Activated CD4-positive, alpha-beta T cell treated with anti-CD3 and anti-CD28 coated beads, Interleukin-2, amount 10 ng/mL, durations not matched to agents 24 days and 14 days (primary cell): ENCODE data around the gene MS4A6A. TPM values are rescaled to one million over a fixed set of nuclear protein-coding genes. Genes with fewer than 3 reads are reported as not detected.
"Not testable (repeated sequence)": the region's sequence is repeated elsewhere in the genome, so short reads cannot be mapped to it uniquely, and the experiment has no call there.

ENCODE experiments used
- DNase-seq: peaks from one replicate; pipeline ENCODE4 v3.0.0; 2022
- H3K27ac Mint-ChIP-seq: one replicate; pipeline ENCODE4 v1.8.0; 2022; ENCODE audit warnings: mild to moderate bottlenecking, mixed read lengths
- H3K27me3 Mint-ChIP-seq: one replicate; pipeline ENCODE4 v1.8.0; 2022; ENCODE audit warnings: mixed read lengths
- H3K36me3 Mint-ChIP-seq: one replicate; pipeline ENCODE4 v1.8.0; 2022; ENCODE audit warnings: low read depth, mild to moderate bottlenecking, mixed read lengths
- H3K4me1 Mint-ChIP-seq: one replicate; pipeline ENCODE4 v1.8.0; 2021; ENCODE audit warnings: mixed read lengths
- H3K4me3 Mint-ChIP-seq: one replicate; pipeline ENCODE4 v1.8.0; 2022; ENCODE audit warnings: mild to moderate bottlenecking, moderate library complexity, mixed read lengths
- H3K9me3 Mint-ChIP-seq: one replicate; pipeline ENCODE4 v1.8.0; 2021; ENCODE audit warnings: mixed read lengths
- intact Hi-C: fragments of 100-400 bp; cut with micrococcal nuclease; formaldehyde crosslinking; loops from one replicate; pipeline ENCODE4 v1.15.1; 2023
- total RNA-seq: library from RNA; stranded (reverse); gene quantifications from 2 replicates; pipeline ENCODE4 v1.2.3, GENCODE V29; 2022

MS4A6A gene, protein sequence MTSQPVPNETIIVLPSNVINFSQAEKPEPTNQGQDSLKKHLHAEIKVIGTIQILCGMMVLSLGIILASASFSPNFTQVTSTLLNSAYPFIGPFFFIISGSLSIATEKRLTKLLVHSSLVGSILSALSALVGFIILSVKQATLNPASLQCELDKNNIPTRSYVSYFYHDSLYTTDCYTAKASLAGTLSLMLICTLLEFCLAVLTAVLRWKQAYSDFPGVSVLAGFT
- 0.28 TPM in 1 of 2 replicates, not detected in the other for total RNA-seq

DNA sequence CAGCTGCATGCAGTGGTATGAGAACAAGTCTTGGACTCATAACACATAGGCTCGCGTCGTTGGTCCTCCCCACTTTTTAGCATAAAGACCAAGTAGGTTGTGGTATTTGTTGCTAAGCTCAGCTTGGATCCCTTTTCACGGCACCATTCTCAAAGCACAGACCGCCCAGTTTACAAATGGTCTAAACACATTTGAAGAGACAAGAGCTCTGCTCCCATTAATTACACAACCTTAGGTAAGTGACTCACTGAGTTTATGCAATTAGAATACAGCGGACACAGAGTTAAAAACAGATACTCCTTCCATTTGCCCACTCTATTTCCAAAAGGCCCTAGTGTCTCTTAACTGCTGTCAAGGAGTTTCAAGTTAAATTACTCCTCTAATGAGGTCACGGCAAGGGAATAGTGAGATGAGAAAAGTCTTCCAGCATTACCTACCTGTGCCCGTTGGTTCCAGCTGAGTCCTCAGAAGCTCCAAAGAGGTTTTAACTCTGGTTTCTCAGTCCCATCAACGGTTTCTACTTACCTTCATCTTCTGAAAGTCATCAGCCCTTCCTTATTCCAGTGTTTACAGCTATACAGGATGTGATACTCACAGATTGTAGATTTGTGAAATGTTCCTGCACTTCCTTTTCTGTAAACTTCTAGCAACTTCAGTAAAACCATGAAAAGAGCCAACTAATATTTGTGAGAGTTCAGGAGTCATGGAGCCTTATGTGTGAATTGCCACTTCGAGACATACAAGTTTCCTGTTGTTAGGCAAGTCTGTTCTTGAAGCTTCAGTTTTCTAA, at the start of gene MS4A6A:
MS4A6A (minus strand) TSS at position 543 of the 790 bp plus-strand sequence. CDS start 1,356 bp downstream, outside the sequence.
- intact Hi-C loops: no loop called here
- H3K36me3 Mint-ChIP-seq: no peaks in the 10 kb centered on the region
- no peaks in the 10 kb centered on the region for H3K4me1 Mint-ChIP-seq
- DNase-seq: no peak
- H3K9me3 Mint-ChIP-seq: peaks cover 4% of the 10 kb centered on the region
- H3K27me3 Mint-ChIP-seq: peaks cover 7% of the 10 kb centered on the region
- H3K4me3 Mint-ChIP-seq: no peak within 1 kb of the TSS
- H3K27ac Mint-ChIP-seq: no peak within 1 kb of the TSS

DNA sequence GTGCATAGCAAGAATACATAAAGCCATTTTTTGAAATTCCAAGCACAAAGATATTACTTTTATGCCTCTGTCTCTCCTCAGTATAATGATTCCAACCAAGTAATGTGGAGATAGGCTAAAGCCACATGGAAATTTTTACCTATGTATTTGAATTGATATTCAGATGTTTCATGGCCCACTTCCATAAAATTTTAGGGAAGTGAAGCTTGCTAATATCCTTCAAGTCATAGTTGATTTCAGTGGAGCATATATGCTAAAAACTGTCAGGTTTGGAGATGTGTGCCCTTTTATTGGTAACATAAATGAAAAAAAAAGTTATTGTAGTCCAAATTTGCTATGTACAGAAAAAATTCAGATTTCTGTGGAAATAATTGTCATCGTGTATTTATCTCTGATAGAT, 47.8 kb upstream of the MS4A6A start:
- H3K36me3 Mint-ChIP-seq: no peaks in the 10 kb centered on the region
- H3K4me3 Mint-ChIP-seq: no peak overlapping the region
- DNase-seq: no peak
- H3K27me3 Mint-ChIP-seq: no peaks in the 10 kb centered on the region
- no peaks in the 10 kb centered on the region for H3K9me3 Mint-ChIP-seq
- intact Hi-C loops: no loop called here
- no peak overlapping the region for H3K27ac Mint-ChIP-seq
- H3K4me1 Mint-ChIP-seq: no peaks in the 10 kb centered on the region

GRCh38 chr11:60222141-60222540, 39.3 kb upstream of the MS4A6A start:
- Mint-ChIP-seq H3K4me3 (no peak overlapping the region), H3K27me3 (no peaks in the 10 kb centered on the region), H3K4me1 (no peaks in the 10 kb centered on the region), H3K9me3 (peaks cover 4% of the 10 kb centered on the region), H3K27ac (no peak overlapping the region), H3K36me3 (no peaks in the 10 kb centered on the region)
- DNase-seq: no peak
- intact Hi-C loops: no loop called here

DNA sequence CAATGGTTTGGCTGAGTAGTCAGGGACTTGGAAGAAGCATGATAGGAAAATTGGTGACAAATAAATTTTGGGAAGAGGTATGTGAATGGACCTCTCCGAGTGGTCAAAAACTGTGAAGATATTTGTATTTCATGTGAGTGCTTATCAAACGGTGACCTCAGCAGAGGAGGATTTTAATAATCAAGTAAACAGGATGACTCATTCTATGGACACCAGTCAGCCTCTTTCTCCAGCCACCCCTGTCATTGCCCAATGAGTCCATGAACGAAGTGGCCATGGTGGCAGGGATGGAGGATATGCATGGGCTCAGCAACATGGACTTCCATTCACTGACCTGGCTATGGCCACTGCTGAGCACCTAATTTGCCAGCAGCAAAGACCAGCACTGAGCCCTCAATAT, 38.8 kb upstream of the MS4A6A start:
- H3K36me3 Mint-ChIP-seq: no peaks in the 10 kb centered on the region
- no peaks in the 10 kb centered on the region for H3K4me1 Mint-ChIP-seq

GRCh38 chr11:60221181-60221580, 38.3 kb upstream of the MS4A6A start:
- no peak overlapping the region for H3K4me3 Mint-ChIP-seq
- H3K27ac Mint-ChIP-seq: no peak overlapping the region
- H3K4me1 Mint-ChIP-seq: no peaks in the 10 kb centered on the region
- peaks cover 4% of the 10 kb centered on the region for H3K9me3 Mint-ChIP-seq
- no peak for DNase-seq
- H3K27me3 Mint-ChIP-seq: peaks cover 1% of the 10 kb centered on the region
- intact Hi-C loops: no loop called here
- H3K36me3 Mint-ChIP-seq: no peaks in the 10 kb centered on the region

More for the DNA sequence above, 38.8 kb upstream of the MS4A6A start:
- Mint-ChIP-seq H3K27ac (no peak overlapping the region), H3K27me3 (no peaks in the 10 kb centered on the region), H3K9me3 (peaks cover 4% of the 10 kb centered on the region), H3K4me3 (no peak overlapping the region)
- DNase-seq: no peak
- intact Hi-C loops: no loop called here

GRCh38 chr11:60214386-60214785, 31.5 kb upstream of the MS4A6A start:
- Mint-ChIP-seq H3K4me3 (no peak overlapping the region), H3K27me3 (peaks cover 9% of the 10 kb centered on the region), H3K4me1 (no peaks in the 10 kb centered on the region), H3K27ac (no peak overlapping the region), H3K36me3 (no peaks in the 10 kb centered on the region), H3K9me3 (no peaks in the 10 kb centered on the region)
- no peak for DNase-seq
- intact Hi-C loops: no loop called here

DNA sequence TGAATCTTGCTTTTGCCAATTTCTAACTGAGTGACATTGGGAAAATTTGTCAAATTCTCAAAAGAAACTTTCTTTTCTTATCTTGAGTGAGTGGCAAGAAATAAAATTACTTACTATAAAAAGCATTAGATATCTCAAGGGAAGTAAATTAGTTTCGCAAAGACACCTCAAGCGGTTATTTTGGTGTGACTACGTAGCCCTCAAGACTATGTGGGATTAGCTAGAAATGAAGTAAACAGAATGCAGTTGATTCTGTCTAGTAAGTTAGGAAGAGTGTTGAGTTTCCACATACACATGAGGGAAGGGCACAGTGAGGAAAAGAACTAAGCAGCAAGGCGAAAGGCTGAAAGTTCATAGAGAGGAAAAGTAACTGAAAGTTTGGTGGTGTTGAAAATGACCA, 28.3 kb upstream of the MS4A6A start:
- Mint-ChIP-seq H3K27me3 (peaks cover 11% of the 10 kb centered on the region), H3K4me3 (no peak overlapping the region), H3K4me1 (peaks cover 5% of the 10 kb centered on the region), H3K36me3 (no peaks in the 10 kb centered on the region), H3K9me3 (no peaks in the 10 kb centered on the region), H3K27ac (no peak overlapping the region)
- no peak for DNase-seq
- intact Hi-C loops: no loop called here

DNA sequence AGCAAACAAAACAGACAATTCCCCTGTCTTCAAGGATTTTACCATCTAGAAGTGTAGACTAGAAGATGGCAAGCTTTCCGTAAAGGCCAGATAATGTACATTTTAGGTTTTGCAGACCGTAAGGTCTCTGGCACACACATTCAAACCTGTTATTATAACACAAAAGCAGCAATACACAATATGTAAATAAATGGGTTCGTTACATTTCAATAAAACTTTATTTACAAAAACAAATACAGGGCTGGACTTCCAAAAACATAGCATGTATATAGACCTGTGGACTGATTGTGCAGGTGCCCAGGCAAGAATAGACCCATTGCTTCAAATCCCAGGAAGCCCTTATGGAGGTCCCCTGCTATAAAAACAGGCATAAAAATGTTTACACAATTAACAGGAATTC, 27.1 kb upstream of the MS4A6A start:
- no peak for DNase-seq
- Mint-ChIP-seq H3K27me3 (peaks cover 6% of the 10 kb centered on the region), H3K4me3 (no peak overlapping the region), H3K27ac (no peak overlapping the region), H3K36me3 (no peaks in the 10 kb centered on the region), H3K9me3 (no peaks in the 10 kb centered on the region), H3K4me1 (peaks cover 5% of the 10 kb centered on the region)
- intact Hi-C loops: no loop called here

- Mint-ChIP-seq H3K27me3 (peaks cover 4% of the 10 kb centered on the region), H3K4me3 (no peak overlapping the region), H3K9me3 (no peaks in the 10 kb centered on the region), H3K4me1 (peaks cover 5% of the 10 kb centered on the region), H3K27ac (no peak overlapping the region), H3K36me3 (no peaks in the 10 kb centered on the region)
- DNase-seq: no peak
- intact Hi-C loops: no loop called here
These were observed 26.1 kb upstream of the MS4A6A start for GRCh38 chr11:60208951-60209350.

DNA sequence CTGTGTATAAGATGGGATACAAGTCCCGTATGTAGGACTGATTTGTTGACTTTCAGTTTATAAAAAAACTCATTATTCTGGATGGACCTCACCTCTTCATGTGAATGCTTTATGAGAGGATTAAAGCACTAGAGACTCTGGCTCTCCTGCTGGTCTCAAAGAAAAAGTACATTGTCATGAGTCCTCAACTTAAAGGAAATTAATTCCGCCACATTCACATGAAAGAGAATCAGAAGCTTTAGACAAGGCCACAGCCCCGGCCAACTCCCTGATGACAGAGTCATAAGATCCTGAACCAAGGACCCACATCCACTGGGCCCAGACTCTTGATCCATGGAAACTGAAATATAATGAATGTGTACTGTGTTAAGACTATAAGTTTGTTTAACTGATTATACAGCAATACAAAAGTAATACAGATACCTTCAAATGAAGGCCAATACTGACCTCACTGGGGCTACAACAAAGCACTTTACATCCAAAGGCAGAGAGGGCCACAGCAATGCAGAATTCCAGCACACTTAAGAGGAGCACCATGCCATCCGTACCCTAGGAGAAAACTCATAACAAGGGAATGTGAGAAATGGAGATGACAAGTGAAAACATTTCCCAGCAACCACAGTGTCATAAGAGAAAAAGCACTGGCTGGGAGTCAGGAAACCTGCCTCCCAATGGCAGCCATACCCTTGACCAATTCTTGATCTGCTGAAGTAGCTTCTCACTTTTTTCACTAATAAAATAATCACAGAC, 25.4 kb upstream of the MS4A6A start:
- DNase-seq: no peak
- Mint-ChIP-seq H3K27me3 (peaks cover 4% of the 10 kb centered on the region), H3K27ac (no peak overlapping the region), H3K36me3 (no peaks in the 10 kb centered on the region), H3K4me3 (no peak overlapping the region), H3K9me3 (no peaks in the 10 kb centered on the region), H3K4me1 (peaks cover 5% of the 10 kb centered on the region)
- intact Hi-C loops: no loop called here

DNA sequence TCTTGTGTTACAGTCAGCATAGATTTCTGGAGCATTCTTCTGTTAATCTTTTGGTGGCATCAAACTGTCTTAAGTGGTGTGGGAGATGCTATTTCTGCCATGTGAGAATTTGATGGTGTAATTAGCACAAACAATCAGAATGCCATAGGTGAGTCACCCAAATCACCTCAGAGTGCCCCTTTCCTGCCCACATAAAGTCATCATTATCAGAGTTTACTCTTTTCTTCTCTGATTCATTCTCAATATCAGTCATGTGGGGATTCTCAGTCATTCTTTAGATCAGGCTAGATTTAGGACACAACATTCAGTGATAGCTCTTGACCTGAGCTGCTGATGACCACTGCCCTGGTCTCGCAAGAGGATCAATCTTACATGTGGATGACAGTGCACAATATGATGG, 23.7 kb upstream of the MS4A6A start:
- Mint-ChIP-seq H3K36me3 (no peaks in the 10 kb centered on the region), H3K9me3 (no peaks in the 10 kb centered on the region), H3K27ac (no peak overlapping the region), H3K27me3 (peaks cover 4% of the 10 kb centered on the region), H3K4me1 (peaks cover 5% of the 10 kb centered on the region), H3K4me3 (no peak overlapping the region)
- intact Hi-C loops: no loop called here
- DNase-seq: no peak

GRCh38 chr11:60204922-60205321, 22.0 kb upstream of the MS4A6A start:
- intact Hi-C loops: no loop called here
- Mint-ChIP-seq H3K4me1 (peaks cover 5% of the 10 kb centered on the region), H3K9me3 (no peaks in the 10 kb centered on the region), H3K36me3 (no peaks in the 10 kb centered on the region), H3K27me3 (peaks cover 4% of the 10 kb centered on the region), H3K27ac (no peak overlapping the region), H3K4me3 (no peak overlapping the region)
- DNase-seq: no peak

DNA sequence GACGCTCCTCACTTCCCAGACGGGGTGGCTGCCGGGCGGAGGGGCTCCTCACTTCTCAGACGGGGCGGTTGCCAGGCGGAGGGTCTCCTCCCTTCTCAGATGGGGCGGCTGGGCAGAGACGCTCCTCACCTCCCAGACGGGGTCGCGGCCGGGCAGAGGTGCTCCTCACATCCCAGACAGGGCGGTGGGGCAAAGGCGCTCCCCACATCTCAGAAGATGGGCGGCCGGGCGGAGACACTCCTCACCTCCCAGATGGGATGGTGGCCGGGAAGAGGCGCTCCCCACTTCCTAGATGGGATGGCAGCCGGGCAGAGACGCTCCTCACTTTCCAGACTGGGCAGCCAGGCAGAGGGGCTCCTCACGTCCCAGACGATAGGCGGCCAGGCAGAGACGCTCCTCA, 18.5 kb upstream of the MS4A6A start:
- H3K27me3 Mint-ChIP-seq, H3K9me3 Mint-ChIP-seq, intact Hi-C loops: not testable (repeated sequence)

GRCh38 chr11:60197442-60197841, 14.6 kb upstream of the MS4A6A start:
- no peak overlapping the region for H3K27ac Mint-ChIP-seq
- H3K9me3 Mint-ChIP-seq: no peaks in the 10 kb centered on the region
- no peaks in the 10 kb centered on the region for H3K36me3 Mint-ChIP-seq
- intact Hi-C loops: loop anchor here (10.0 kb wide), 1 partner anchor 443 kb away; the partner anchor contains the start of gene STX3
- no peak overlapping the region for H3K4me3 Mint-ChIP-seq
- DNase-seq: peak; percentile 41
- peaks cover 3% of the 10 kb centered on the region for H3K27me3 Mint-ChIP-seq
- H3K4me1 Mint-ChIP-seq: peaks cover 7% of the 10 kb centered on the region

More for the DNA sequence above, 18.5 kb upstream of the MS4A6A start:
- peak; percentile 44 for DNase-seq
- H3K36me3 Mint-ChIP-seq, H3K4me3 Mint-ChIP-seq, H3K4me1 Mint-ChIP-seq, H3K27ac Mint-ChIP-seq: not testable (repeated sequence)
